ENCODE data around the gene FHL1. TPM values are rescaled to one million over a fixed set of nuclear protein-coding genes. Genes with fewer than 3 reads are reported as not detected.

FHL1 gene
- total RNA-seq, 4 donors from 2014 or later: 139 to 617 (median 162) TPM

DNA sequence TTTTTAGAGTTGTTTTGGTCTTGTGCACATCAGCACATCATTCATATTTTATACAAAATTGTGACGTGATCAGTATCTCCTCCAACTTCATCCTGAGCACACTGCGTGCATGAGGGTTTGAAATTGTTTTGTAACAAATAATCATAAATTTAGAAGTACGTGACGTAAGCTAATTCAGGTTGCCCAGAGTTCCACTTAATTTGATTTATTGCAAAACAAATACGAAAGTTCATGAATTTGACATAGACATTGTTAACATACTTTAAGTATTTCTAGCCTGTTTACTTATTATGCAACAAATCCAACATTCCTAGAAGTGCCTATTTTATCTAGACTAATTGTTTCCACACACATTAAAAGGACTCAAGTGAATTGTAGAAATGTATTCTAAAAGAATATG is 55.6 kb downstream of the FHL1 start:
- Histone ChIP-seq H3K27me3 (no peaks in the 10 kb centered on the region), H3K36me3 (peaks cover 0 to 5% (median 0%) of the 10 kb centered on the region in 4 donors), H3K9me3 (no peaks in the 10 kb centered on the region), H3K4me3 (no peak overlapping the region), H3K27ac (peak overlapping the region; percentile 77 to 82 (median 80)), H3K4me1 (peaks cover 11 to 42% (median 12%) of the 10 kb centered on the region in 4 donors)
- intact Hi-C loops (cut with DNase I; ENCODE audit: low total_unique reads): loop anchor here (5.0 kb wide), 1 partner anchor 171 kb away; no protein-coding TSS in a partner anchor
- 54 to 58% methylated on average over 5 of the region's 5 CpGs for WGBS, 2 donors (ENCODE audit: low coverage in 1 of 2)
- TF ChIP-seq EP300 (IDR thresholded peaks at IDR 0.05; ENCODE audit: low read depth): peak; percentile 48
- TF ChIP-seq, protein P1, sequence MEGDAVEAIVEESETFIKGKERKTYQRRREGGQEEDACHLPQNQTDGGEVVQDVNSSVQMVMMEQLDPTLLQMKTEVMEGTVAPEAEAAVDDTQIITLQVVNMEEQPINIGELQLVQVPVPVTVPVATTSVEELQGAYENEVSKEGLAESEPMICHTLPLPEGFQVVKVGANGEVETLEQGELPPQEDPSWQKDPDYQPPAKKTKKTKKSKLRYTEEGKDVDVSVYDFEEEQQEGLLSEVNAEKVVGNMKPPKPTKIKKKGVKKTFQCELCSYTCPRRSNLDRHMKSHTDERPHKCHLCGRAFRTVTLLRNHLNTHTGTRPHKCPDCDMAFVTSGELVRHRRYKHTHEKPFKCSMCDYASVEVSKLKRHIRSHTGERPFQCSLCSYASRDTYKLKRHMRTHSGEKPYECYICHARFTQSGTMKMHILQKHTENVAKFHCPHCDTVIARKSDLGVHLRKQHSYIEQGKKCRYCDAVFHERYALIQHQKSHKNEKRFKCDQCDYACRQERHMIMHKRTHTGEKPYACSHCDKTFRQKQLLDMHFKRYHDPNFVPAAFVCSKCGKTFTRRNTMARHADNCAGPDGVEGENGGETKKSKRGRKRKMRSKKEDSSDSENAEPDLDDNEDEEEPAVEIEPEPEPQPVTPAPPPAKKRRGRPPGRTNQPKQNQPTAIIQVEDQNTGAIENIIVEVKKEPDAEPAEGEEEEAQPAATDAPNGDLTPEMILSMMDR (IDR thresholded peaks at IDR 0.05): no peak
- TF ChIP-seq POLR2AphosphoS5 (IDR thresholded peaks at IDR 0.05): peak; percentile 38 to 83 (median 59)
- TF ChIP-seq POLR2A (IDR thresholded peaks at IDR 0.05): no peak
- in situ Hi-C loops (cut with MboI; ENCODE audit: low pct_ligation_motif_present in 1 of 4, low pct_unique_long_range_greater_than_20kb in 1 of 4, low sequenced_read_pairs in 3 of 4): loop anchor here in 1 of 4 donors (25.0 kb wide), 1 partner anchor 166 kb away; no protein-coding TSS in a partner anchor
- no peak for DNase-seq

DNA sequence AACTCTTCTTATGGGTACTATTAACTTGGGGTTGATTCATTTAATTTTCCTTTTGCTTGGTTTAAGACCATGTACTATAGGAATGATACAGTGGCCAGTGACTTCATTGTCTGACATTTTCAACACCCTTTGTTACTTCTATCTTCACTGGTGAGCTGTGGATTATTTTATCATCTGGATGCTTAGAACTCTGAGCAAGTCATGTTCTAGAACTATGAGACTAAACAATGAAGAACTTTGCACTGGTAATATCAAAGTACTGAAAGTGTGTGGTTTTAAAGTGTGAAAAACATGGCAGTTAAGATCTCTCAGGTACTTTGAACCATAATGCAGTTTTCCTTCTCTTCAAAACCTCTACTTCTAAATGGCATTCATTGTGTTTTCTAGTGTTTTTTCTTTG is 56.1 kb downstream of the FHL1 start:
- TF ChIP-seq, protein P1 (IDR thresholded peaks at IDR 0.05): no peak
- TF ChIP-seq POLR2A (IDR thresholded peaks at IDR 0.05): no peak
- TF ChIP-seq EP300 (IDR thresholded peaks at IDR 0.05; ENCODE audit: low read depth): no peak
- TF ChIP-seq POLR2AphosphoS5 (IDR thresholded peaks at IDR 0.05): no peak
- H3K4me3 ChIP-seq: no peak overlapping the region
- H3K4me1 ChIP-seq: peaks cover 11 to 44% (median 12%) of the 10 kb centered on the region in 4 donors
- intact Hi-C loops (cut with DNase I; ENCODE audit: low total_unique reads): loop anchor here (5.0 kb wide), 1 partner anchor 171 kb away; no protein-coding TSS in a partner anchor
- no peak for DNase-seq
- no peaks in the 10 kb centered on the region for H3K9me3 ChIP-seq
- in situ Hi-C loops (cut with MboI; ENCODE audit: low pct_ligation_motif_present in 1 of 4, low pct_unique_long_range_greater_than_20kb in 1 of 4, low sequenced_read_pairs in 3 of 4): loop anchor here in 1 of 4 donors (25.0 kb wide), 1 partner anchor 166 kb away; no protein-coding TSS in a partner anchor
- peaks cover 0 to 5% (median 0%) of the 10 kb centered on the region in 4 donors for H3K36me3 ChIP-seq
- H3K27ac ChIP-seq: peak overlapping the region; percentile 77 to 82 (median 80)
- no peaks in the 10 kb centered on the region for H3K27me3 ChIP-seq

DNA sequence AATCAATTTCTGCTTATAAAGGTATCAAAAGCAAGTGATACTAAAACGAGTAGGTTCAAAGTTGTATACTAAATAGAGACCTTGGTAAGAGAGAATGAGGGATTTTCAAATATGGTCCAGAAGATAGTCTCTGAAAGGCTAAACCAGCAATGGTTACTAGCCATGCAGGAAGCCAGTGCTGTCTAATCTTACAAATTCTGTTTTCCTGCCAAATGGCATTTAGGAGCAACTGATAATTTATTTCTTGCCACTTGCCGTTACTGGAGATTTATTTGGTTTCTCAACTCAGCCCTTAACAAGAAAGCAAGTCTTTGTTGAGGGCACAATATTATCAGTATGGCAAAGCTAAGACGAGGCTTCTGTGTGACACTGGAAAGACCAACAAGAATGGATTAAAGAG is 56.6 kb downstream of the FHL1 start:
- Histone ChIP-seq H3K9me3 (no peaks in the 10 kb centered on the region), H3K36me3 (peaks cover 0 to 5% (median 0%) of the 10 kb centered on the region in 4 donors), H3K27ac (peak overlapping the region; percentile 77 to 82 (median 80)), H3K4me3 (no peak overlapping the region), H3K4me1 (peaks cover 11 to 46% (median 12%) of the 10 kb centered on the region in 4 donors), H3K27me3 (no peaks in the 10 kb centered on the region)
- in situ Hi-C loops (cut with MboI; ENCODE audit: low pct_ligation_motif_present in 1 of 4, low pct_unique_long_range_greater_than_20kb in 1 of 4, low sequenced_read_pairs in 3 of 4) (loop anchor here in 1 of 4 donors (25.0 kb wide), 1 partner anchor 167 kb away; no protein-coding TSS in a partner anchor), intact Hi-C loops (cut with DNase I; ENCODE audit: low total_unique reads) (loop anchor here (5.0 kb wide), 1 partner anchor 172 kb away; no protein-coding TSS in a partner anchor)
- 14 to 33% methylated on average over 1 to 3 of the region's 3 CpGs for WGBS, 2 donors (ENCODE audit: low coverage in 1 of 2)
- DNase-seq: no peak
- TF ChIP-seq POLR2AphosphoS5 (IDR thresholded peaks at IDR 0.05): no peak
- TF ChIP-seq, protein P1 (IDR thresholded peaks at IDR 0.05): no peak
- no peak for TF ChIP-seq POLR2A (IDR thresholded peaks at IDR 0.05)
- no peak for TF ChIP-seq EP300 (IDR thresholded peaks at IDR 0.05; ENCODE audit: low read depth)

DNA sequence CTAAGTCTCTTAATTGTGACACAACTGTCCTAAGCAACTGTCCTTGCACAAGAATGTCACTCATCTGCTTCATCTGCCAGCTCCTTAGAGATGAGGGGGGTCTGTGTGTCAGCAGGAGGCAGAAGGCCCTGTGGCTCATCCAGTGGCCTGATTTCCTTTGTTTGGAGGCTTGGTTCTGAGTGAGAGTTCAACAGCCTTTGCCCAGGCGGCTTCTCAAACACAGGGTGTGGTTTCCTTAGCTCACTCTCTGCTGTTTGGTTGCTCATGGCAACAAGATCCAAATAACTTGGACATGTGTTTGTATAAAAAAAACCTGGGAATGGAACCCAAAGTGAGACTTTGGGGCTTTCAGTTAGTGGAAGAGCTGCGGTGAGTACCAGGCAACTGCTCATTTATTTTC is 57.2 kb downstream of the FHL1 start:
- H3K9me3 ChIP-seq: no peaks in the 10 kb centered on the region
- H3K27ac ChIP-seq: peak overlapping the region; percentile 77 to 82 (median 80)
- no peak for TF ChIP-seq EP300 (IDR thresholded peaks at IDR 0.05; ENCODE audit: low read depth)
- no peak for TF ChIP-seq POLR2A (IDR thresholded peaks at IDR 0.05)
- TF ChIP-seq, protein P1 (IDR thresholded peaks at IDR 0.05): no peak
- TF ChIP-seq POLR2AphosphoS5 (IDR thresholded peaks at IDR 0.05): peak; percentile 47 to 52 (median 50)
- WGBS, 2 donors (ENCODE audit: low coverage in 1 of 2): 19% methylated on average over 2 of the region's 2 CpGs; no CpG with 5 or more reads in 1 of the 2 donors
- H3K27me3 ChIP-seq: no peaks in the 10 kb centered on the region
- DNase-seq: peak; percentile 62
- peak overlapping the region in 1 of 4 donors; percentile 18 for H3K4me3 ChIP-seq
- in situ Hi-C loops (cut with MboI; ENCODE audit: low pct_ligation_motif_present in 1 of 4, low pct_unique_long_range_greater_than_20kb in 1 of 4, low sequenced_read_pairs in 3 of 4) (loop anchor here in 1 of 4 donors (25.0 kb wide), 1 partner anchor 167 kb away; no protein-coding TSS in a partner anchor), intact Hi-C loops (cut with DNase I; ENCODE audit: low total_unique reads) (loop anchor here (5.0 kb wide), 1 partner anchor 172 kb away; no protein-coding TSS in a partner anchor)
- H3K4me1 ChIP-seq: peaks cover 11 to 47% (median 12%) of the 10 kb centered on the region in 4 donors
- H3K36me3 ChIP-seq: peaks cover 0 to 5% (median 0%) of the 10 kb centered on the region in 4 donors

Data from transverse colon (tissue), 4 donors.